ENCODE data around the gene ATRN. TPM values are rescaled to one million over a fixed set of nuclear protein-coding genes. Genes with fewer than 3 reads are reported as not detected.

Gene ATRN
- total and polyA plus RNA-seq, 2 experiments from 2014 or later = 2.2 to 18.3 TPM

DNA sequence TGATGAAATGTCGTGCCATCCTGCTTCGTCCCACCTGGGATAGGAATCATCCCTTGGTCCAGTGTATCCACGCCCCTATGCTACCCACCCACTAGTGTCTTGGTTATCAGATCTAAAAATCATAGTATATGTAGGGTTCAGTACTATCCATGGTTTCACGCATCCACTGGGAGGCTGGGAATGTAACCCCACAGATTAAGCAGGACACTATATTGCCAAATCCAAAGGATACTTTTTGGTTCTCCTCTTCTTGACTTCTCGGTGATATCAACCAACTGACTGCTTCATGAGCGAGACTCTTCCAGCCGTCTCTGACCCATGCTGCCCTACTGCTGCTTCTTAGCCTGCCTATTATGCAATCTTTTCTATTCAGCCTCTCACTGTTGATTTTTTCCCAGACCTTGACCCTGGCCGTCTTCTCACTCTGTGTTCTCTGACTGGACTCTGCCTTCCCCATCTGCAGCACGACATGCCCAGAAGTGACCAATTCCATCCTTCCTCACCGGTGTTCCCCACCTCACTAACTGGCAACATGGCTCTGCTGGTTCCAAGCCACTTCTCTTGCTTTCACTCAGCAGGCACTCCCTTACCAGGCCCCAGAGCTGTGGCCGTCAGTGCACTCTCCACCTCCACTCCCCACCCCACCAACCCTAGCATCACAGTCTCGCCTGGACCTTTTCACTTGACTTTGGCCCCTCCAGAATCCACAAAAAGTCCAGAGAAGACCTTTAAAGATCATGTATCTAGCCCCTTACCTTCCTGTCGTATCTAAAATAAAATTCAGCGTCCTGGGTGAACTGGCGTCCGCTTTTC, 157.9 kb downstream of the ATRN start (continued):
- TF ChIP-seq, protein P1, sequence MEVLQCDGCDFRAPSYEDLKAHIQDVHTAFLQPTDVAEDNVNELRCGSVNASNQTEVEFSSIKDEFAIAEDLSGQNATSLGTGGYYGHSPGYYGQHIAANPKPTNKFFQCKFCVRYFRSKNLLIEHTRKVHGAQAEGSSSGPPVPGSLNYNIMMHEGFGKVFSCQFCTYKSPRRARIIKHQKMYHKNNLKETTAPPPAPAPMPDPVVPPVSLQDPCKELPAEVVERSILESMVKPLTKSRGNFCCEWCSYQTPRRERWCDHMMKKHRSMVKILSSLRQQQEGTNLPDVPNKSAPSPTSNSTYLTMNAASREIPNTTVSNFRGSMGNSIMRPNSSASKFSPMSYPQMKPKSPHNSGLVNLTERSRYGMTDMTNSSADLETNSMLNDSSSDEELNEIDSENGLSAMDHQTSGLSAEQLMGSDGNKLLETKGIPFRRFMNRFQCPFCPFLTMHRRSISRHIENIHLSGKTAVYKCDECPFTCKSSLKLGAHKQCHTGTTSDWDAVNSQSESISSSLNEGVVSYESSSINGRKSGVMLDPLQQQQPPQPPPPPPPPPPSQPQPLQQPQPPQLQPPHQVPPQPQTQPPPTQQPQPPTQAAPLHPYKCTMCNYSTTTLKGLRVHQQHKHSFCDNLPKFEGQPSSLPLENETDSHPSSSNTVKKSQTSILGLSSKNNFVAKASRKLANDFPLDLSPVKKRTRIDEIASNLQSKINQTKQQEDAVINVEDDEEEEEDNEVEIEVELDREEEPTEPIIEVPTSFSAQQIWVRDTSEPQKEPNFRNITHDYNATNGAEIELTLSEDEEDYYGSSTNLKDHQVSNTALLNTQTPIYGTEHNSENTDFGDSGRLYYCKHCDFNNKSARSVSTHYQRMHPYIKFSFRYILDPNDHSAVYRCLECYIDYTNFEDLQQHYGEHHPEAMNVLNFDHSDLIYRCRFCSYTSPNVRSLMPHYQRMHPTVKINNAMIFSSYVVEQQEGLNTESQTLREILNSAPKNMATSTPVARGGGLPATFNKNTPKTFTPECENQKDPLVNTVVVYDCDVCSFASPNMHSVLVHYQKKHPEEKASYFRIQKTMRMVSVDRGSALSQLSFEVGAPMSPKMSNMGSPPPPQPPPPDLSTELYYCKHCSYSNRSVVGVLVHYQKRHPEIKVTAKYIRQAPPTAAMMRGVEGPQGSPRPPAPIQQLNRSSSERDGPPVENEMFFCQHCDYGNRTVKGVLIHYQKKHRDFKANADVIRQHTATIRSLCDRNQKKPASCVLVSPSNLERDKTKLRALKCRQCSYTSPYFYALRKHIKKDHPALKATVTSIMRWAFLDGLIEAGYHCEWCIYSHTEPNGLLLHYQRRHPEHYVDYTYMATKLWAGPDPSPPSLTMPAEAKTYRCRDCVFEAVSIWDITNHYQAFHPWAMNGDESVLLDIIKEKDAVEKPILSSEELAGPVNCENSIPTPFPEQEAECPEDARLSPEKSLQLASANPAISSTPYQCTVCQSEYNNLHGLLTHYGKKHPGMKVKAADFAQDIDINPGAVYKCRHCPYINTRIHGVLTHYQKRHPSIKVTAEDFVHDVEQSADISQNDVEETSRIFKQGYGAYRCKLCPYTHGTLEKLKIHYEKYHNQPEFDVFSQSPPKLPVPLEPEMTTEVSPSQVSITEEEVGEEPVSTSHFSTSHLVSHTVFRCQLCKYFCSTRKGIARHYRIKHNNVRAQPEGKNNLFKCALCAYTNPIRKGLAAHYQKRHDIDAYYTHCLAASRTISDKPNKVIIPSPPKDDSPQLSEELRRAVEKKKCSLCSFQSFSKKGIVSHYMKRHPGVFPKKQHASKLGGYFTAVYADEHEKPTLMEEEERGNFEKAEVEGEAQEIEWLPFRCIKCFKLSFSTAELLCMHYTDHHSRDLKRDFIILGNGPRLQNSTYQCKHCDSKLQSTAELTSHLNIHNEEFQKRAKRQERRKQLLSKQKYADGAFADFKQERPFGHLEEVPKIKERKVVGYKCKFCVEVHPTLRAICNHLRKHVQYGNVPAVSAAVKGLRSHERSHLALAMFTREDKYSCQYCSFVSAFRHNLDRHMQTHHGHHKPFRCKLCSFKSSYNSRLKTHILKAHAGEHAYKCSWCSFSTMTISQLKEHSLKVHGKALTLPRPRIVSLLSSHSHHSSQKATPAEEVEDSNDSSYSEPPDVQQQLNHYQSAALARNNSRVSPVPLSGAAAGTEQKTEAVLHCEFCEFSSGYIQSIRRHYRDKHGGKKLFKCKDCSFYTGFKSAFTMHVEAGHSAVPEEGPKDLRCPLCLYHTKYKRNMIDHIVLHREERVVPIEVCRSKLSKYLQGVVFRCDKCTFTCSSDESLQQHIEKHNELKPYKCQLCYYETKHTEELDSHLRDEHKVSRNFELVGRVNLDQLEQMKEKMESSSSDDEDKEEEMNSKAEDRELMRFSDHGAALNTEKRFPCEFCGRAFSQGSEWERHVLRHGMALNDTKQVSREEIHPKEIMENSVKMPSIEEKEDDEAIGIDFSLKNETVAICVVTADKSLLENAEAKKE (CRISPR knock-in tag; IDR thresholded peaks at IDR 0.05) = no peak
- TF ChIP-seq ETS1 (IDR thresholded peaks at IDR 0.05) = no peak
- TF ChIP-seq ZNF331 (CRISPR knock-in tag; IDR thresholded peaks at IDR 0.05; ENCODE audit: low read depth) = no peak
- TF ChIP-seq EZH2 (IDR thresholded peaks at IDR 0.05; ENCODE audit: low read depth, unreplicated experiment) = no peak
- no peak for TF ChIP-seq NANOG (IDR thresholded peaks at IDR 0.05; ENCODE audit: borderline replicate concordance)
- no peak for TF ChIP-seq JUNB (IDR thresholded peaks at IDR 0.05; ENCODE audit: unreplicated experiment)
- TF ChIP-seq EZH2phosphoT487 (IDR thresholded peaks at IDR 0.05; ENCODE audit: unreplicated experiment) = no peak
- no peak for TF ChIP-seq POLR2AphosphoS5 (IDR thresholded peaks at IDR 0.05; ENCODE audit: low read depth)
